Small intestine (tissue), 7 donors: ENCODE results near the gene SPDYE1. TPM values are rescaled to one million over a fixed set of nuclear protein-coding genes. Genes with fewer than 3 reads are reported as not detected.

Experiments
- DNase-seq, 2 donors: peaks; one replicate each; pipeline versions ENCODE4 v3.0.0 to v3.0.0-alpha.2; 2013
- FAIRE-seq: peaks from 2 replicates; lab custom pipeline; 2012; peaks lifted over from hg19 to GRCh38; lab: Jason Lieb, UNC
- H3K27ac ChIP-seq, 3 donors: one replicate each; pipeline ENCODE4 v1.5.1; 2013; ENCODE audit warnings: low read length in 2 of 3, mild to moderate bottlenecking in 2 of 3, control low read depth in 1 of 3, inconsistent platforms in 1 of 3, low read depth in 1 of 3, moderate library complexity in 1 of 3
- H3K27me3 ChIP-seq, 3 donors: one replicate each; pipeline ENCODE4 v1.6.1; 2013; ENCODE audit warnings: low read length in 3 of 3, inconsistent platforms in 1 of 3; ENCODE audit not compliant: control insufficient read depth in 3 of 3, insufficient read depth in 3 of 3
- H3K36me3 ChIP-seq, 3 donors: one replicate each; pipeline ENCODE4 v1.6.1; 2013; ENCODE audit warnings: low read length in 3 of 3, inconsistent platforms in 1 of 3, low read depth in 1 of 3, mild to moderate bottlenecking in 1 of 3, moderate library complexity in 1 of 3; ENCODE audit not compliant: control insufficient read depth in 3 of 3, insufficient read depth in 2 of 3
- H3K4me1 ChIP-seq, 3 donors: one replicate each; pipeline ENCODE4 v1.6.1; 2013; ENCODE audit warnings: low read length in 2 of 3, inconsistent platforms in 1 of 3, low read depth in 1 of 3, mild to moderate bottlenecking in 1 of 3, moderate library complexity in 1 of 3; ENCODE audit not compliant: control insufficient read depth in 3 of 3, insufficient read depth in 2 of 3
- H3K4me3 ChIP-seq, 3 donors: one replicate each; pipeline ENCODE4 v1.5.1; 2013; ENCODE audit warnings: low read length in 3 of 3, control low read depth in 1 of 3, inconsistent platforms in 1 of 3, low read depth in 1 of 3, mild to moderate bottlenecking in 1 of 3, moderate library complexity in 1 of 3
- H3K9me3 ChIP-seq, 2 donors: one replicate each; pipeline ENCODE4 v1.6.1; 2013; ENCODE audit warnings: low read depth in 1 of 2, low read length in 1 of 2; ENCODE audit not compliant: control insufficient read depth in 2 of 2, insufficient read depth in 1 of 2
- WGBS, 3 donors: extraction: QIAGEN DNeasy Blood & Tissue Kit; methylation state at CpG; one replicate each; pipeline ENCODE4 v1.1.7; 2013; 5-methylcytosine and 5-hydroxymethylcytosine counted together
- polyA plus RNA-seq, 4 donors: library from polyadenylated mRNA; stranded (reverse) in 3 of 4; unstranded in 1 of 4; fragments of 200-250 nt in 3 of 4; fragments of 120-200 nt in 1 of 4; gene quantifications; one replicate each; pipeline versions ENCODE4 v1.2.1 to v1.2.3, GENCODE V29; 2013
- donor health status: healthy with polysubstance abuse.
- donor health status: control.
- donor health status: control.
- donor health status: Bipolar disorder and iron deficiency.
- donor health status: healthy.

Gene SPDYE1
- polyA plus RNA-seq, 4 donors, result 0.80 TPM; not detected in 3

- DNase-seq, result no peak
- Histone ChIP-seq H3K27ac (no peak overlapping the region), H3K4me3 (no peak overlapping the region), H3K36me3 (peaks cover 7 to 59% (median 17%) of the 10 kb centered on the region in 3 donors), H3K27me3 (no peaks in the 10 kb centered on the region), H3K9me3 (no peaks in the 10 kb centered on the region), H3K4me1 (peaks cover 0 to 5% (median 2%) of the 10 kb centered on the region in 3 donors)
- WGBS, 3 donors, result 83 to 84% (median 84%) methylated on average over 8 of the region's 8 CpGs
- no peak for FAIRE-seq
These were observed 53.3 kb downstream of the SPDYE1 start for GRCh38 chr7:44050915-44051560.

- no peak overlapping the region for H3K27ac ChIP-seq
- FAIRE-seq, result no peak
- no peak for DNase-seq
- 91 to 95% (median 93%) methylated on average over 5 of the region's 5 CpGs for WGBS, 3 donors
- no peaks in the 10 kb centered on the region for H3K27me3 ChIP-seq
- H3K4me3 ChIP-seq, result no peak overlapping the region
- H3K4me1 ChIP-seq, result peaks cover 0 to 2% (median 0%) of the 10 kb centered on the region in 3 donors
- peaks cover 9 to 57% (median 19%) of the 10 kb centered on the region in 3 donors for H3K36me3 ChIP-seq
- H3K9me3 ChIP-seq, result no peaks in the 10 kb centered on the region
These were observed 54.0 kb downstream of the SPDYE1 start for GRCh38 chr7:44051611-44052220.

DNA sequence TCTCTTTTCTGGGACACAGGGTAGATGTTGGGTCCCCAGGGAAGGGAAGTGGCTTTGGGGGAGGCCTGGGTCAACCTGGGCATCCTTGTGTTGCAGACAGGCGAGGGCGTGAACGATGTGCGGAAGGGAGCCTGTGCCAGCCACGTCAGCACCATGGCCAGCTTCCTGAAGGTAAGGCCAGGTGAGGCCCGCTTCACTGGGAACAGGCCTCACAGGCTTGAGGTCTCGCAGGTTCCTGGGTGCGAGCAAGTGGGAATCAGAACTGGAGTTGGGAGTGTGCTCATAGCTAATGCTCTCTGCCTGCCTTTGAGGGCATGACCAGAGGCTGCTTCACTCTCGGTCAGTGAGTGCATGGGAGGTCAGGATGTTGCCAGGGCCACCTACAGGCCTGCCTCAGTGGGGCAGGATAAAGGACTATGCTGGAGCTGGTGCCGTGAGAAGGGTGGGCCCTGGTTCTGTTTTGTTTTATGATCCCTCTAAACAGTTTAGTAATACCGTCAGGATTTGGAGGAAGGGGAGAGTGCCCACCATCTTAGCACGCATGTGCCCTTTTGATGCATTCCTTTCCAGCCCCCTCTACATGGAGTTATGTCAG, 55.2 kb downstream of the SPDYE1 start:
- Histone ChIP-seq H3K36me3 (peaks cover 16 to 64% (median 23%) of the 10 kb centered on the region in 3 donors), H3K9me3 (no peaks in the 10 kb centered on the region), H3K4me3 (no peak overlapping the region), H3K4me1 (no peaks in the 10 kb centered on the region), H3K27me3 (no peaks in the 10 kb centered on the region), H3K27ac (no peak overlapping the region)
- DNase-seq (no peak), FAIRE-seq (no peak)
- 90 to 94% (median 94%) methylated on average over 12 of the region's 12 CpGs for WGBS, 3 donors

- no peak overlapping the region for H3K4me3 ChIP-seq
- DNase-seq, result no peak
- no peak for FAIRE-seq
- no peaks in the 10 kb centered on the region for H3K4me1 ChIP-seq
- 93 to 95% (median 95%) methylated on average over 7 of the region's 7 CpGs for WGBS, 3 donors
- H3K9me3 ChIP-seq, result no peaks in the 10 kb centered on the region
- peaks cover 25 to 73% (median 30%) of the 10 kb centered on the region in 3 donors for H3K36me3 ChIP-seq
- no peaks in the 10 kb centered on the region for H3K27me3 ChIP-seq
- H3K27ac ChIP-seq, result no peak overlapping the region
These were observed 59.0 kb downstream of the SPDYE1 start for GRCh38 chr7:44056681-44057080.

- Histone ChIP-seq H3K4me1 (no peaks in the 10 kb centered on the region), H3K27ac (no peak overlapping the region), H3K27me3 (no peaks in the 10 kb centered on the region), H3K4me3 (no peak overlapping the region), H3K36me3 (peaks cover 23 to 75% (median 30%) of the 10 kb centered on the region in 3 donors), H3K9me3 (no peaks in the 10 kb centered on the region)
- FAIRE-seq (no peak), DNase-seq (no peak)
- WGBS, 3 donors, result 91 to 95% (median 92%) methylated on average over 11 of the region's 11 CpGs
These were observed 59.6 kb downstream of the SPDYE1 start for GRCh38 chr7:44057181-44057848.

DNA sequence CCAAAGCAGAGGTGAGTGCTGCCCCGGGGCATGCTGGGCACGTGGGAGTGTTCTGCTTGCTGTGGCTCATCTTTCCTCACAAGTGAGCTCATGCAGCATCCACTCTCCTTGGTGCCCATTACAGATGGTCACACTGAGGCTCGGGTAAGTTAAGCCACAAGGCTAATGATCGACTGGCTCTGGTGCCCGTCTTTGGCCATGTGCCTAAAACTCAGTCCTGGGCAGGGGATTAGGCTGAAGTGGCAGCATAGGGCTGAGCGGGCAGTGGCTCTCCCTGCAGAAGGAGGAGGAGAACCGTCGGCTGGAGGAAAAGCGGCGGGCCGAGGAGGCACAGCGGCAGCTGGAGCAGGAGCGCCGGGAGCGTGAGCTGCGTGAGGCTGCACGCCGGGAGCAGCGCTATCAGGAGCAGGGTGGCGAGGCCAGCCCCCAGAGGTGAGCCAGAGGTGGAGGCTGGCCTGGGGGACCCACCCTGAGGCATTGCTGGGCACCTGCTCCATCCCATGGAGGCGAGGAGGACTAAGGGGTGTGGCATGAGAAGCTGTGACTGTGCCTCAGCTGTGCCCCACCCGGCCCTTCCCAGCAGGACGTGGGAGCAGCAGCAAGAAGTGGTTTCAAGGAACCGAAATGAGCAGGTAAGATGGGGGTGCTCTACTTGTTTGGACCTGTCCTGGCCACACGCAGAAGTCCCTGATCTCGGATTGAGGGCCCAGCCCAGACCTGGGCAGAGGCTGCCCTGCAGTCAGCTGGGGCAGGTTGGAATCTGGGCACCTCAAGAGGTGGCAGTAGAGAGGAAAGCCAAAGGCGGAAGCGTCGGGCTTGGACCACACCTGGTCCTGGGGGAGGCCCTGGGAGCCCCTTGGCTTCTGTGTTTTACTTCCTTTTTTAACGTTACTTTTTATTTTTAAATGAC, 60.4 kb downstream of the SPDYE1 start:
- DNase-seq, result no peak
- H3K27me3 ChIP-seq, result no peaks in the 10 kb centered on the region
- no peak for FAIRE-seq
- no peak overlapping the region for H3K4me3 ChIP-seq
- 89 to 91% (median 90%) methylated on average over 23 to 30 of the region's 30 CpGs for WGBS, 3 donors
- peaks cover 17 to 74% (median 25%) of the 10 kb centered on the region in 3 donors for H3K36me3 ChIP-seq
- no peaks in the 10 kb centered on the region for H3K4me1 ChIP-seq
- no peak overlapping the region for H3K27ac ChIP-seq
- no peaks in the 10 kb centered on the region for H3K9me3 ChIP-seq

GRCh38 chr7:44058759-44059218, 61.1 kb downstream of the SPDYE1 start:
- WGBS, 3 donors, result 87 to 90% (median 88%) methylated on average over 7 of the region's 7 CpGs
- Histone ChIP-seq H3K27me3 (no peaks in the 10 kb centered on the region), H3K9me3 (no peaks in the 10 kb centered on the region), H3K4me3 (no peak overlapping the region), H3K27ac (no peak overlapping the region), H3K4me1 (no peaks in the 10 kb centered on the region), H3K36me3 (peaks cover 16 to 74% (median 25%) of the 10 kb centered on the region in 3 donors)
- DNase-seq (no peak), FAIRE-seq (no peak)
